Right atrium auricular region (tissue), 2 donors: ENCODE results near the gene VIPR2. TPM values are rescaled to one million over a fixed set of nuclear protein-coding genes. Genes with fewer than 3 reads are reported as not detected.
A peak's percentile ranks its signal among the peaks of the same experiment; 100 is the strongest.

Source experiments
- DNase-seq: peaks from one replicate; pipeline ENCODE4 v3.0.0-alpha.2; 2019; ENCODE audit warnings: low spot score
- H3K27ac ChIP-seq, 2 donors: fragments of 200-600 bp; sonication (generic); 1 replicate in 1 of 2; 2 replicates in 1 of 2; pipeline ENCODE4 v1.5.1; 2016 to 2019
- H3K27me3 ChIP-seq, 2 donors: fragments of 200-600 bp; sonication (generic); one replicate each; pipeline versions ENCODE4 v1.5.1 to v1.6.0; 2017 to 2019
- H3K36me3 ChIP-seq: fragments of 200-600 bp; sonication (generic); one replicate; pipeline ENCODE4 v1.5.1; 2016
- H3K4me1 ChIP-seq, 2 donors: fragments of 200-600 bp; sonication (generic); one replicate each; pipeline versions ENCODE4 v1.5.1 to v1.6.0; 2017 to 2019
- H3K4me3 ChIP-seq, 2 donors: fragments of 200-600 bp; sonication (generic); 1 replicate in 1 of 2; 2 replicates in 1 of 2; pipeline ENCODE4 v1.5.1; 2017 to 2019; ENCODE audit warnings: mild to moderate bottlenecking in 1 of 2, moderate library complexity in 1 of 2
- H3K9me3 ChIP-seq, 2 donors: fragments of 200-600 bp; sonication (generic); one replicate each; pipeline ENCODE4 v1.5.1; 2019
- total RNA-seq, 2 donors: library from RNA; depleted of rRNA; stranded (reverse); fragments of >200 nt; gene quantifications; one replicate each; pipeline ENCODE4 v1.1.0, GENCODE V29; 2016
- TF ChIP-seq, protein P1 (sequence below), 2 donors: fragments of 200-600 bp; sonication (generic); IDR thresholded peaks; one replicate each; pipeline ENCODE4 v1.5.1; 2019; ENCODE audit warnings: antibody characterized with exemption in 2 of 2

The VIPR2 gene
- total RNA-seq, 2 donors from 2014 or later: 3.8 to 13.4 TPM

GRCh38 chr7:159013181-159013690, 131.4 kb downstream of the VIPR2 start:
- Histone ChIP-seq H3K4me3 (no peak overlapping the region), H3K27me3 (no peaks in the 10 kb centered on the region), H3K9me3 (no peaks in the 10 kb centered on the region), H3K27ac (peak overlapping the region; percentile 82 to 87), H3K36me3 (no peaks in the 10 kb centered on the region), H3K4me1 (peaks cover 0 to 39% of the 10 kb centered on the region in 2 donors)
- TF ChIP-seq, protein P1, sequence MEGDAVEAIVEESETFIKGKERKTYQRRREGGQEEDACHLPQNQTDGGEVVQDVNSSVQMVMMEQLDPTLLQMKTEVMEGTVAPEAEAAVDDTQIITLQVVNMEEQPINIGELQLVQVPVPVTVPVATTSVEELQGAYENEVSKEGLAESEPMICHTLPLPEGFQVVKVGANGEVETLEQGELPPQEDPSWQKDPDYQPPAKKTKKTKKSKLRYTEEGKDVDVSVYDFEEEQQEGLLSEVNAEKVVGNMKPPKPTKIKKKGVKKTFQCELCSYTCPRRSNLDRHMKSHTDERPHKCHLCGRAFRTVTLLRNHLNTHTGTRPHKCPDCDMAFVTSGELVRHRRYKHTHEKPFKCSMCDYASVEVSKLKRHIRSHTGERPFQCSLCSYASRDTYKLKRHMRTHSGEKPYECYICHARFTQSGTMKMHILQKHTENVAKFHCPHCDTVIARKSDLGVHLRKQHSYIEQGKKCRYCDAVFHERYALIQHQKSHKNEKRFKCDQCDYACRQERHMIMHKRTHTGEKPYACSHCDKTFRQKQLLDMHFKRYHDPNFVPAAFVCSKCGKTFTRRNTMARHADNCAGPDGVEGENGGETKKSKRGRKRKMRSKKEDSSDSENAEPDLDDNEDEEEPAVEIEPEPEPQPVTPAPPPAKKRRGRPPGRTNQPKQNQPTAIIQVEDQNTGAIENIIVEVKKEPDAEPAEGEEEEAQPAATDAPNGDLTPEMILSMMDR (IDR thresholded peaks at IDR 0.05): no peak
- DNase-seq: no peak

- Histone ChIP-seq H3K4me3 (no peak overlapping the region), H3K4me1 (peaks cover 0 to 39% of the 10 kb centered on the region in 2 donors), H3K36me3 (no peaks in the 10 kb centered on the region), H3K27me3 (no peaks in the 10 kb centered on the region), H3K9me3 (no peaks in the 10 kb centered on the region), H3K27ac (peak overlapping the region; percentile 82 to 87)
- no peak for DNase-seq
- TF ChIP-seq, protein P1 (IDR thresholded peaks at IDR 0.05): no peak
Observed at GRCh38 chr7:159012353-159013069, 132.2 kb downstream of the VIPR2 start.

DNA sequence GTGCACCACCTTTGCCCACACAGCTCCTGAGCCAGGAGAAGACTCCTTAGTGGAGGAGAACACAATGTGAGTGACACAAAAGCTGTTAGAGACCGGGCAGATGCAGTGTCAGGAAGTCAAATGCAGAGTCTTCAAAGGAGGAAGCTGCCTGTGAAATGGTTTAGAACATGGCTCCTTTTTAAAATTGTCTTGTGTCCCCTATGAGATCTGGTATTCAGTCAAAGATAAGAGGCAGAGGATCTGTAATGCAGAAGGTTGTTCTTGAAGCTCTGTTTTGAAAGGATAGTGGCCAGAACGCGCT, 133.0 kb downstream of the VIPR2 start:
- H3K4me3 ChIP-seq: no peak overlapping the region
- no peak overlapping the region for H3K27ac ChIP-seq
- TF ChIP-seq, protein P1 (IDR thresholded peaks at IDR 0.05): no peak
- no peaks in the 10 kb centered on the region for H3K27me3 ChIP-seq
- DNase-seq: no peak
- peaks cover 0 to 39% of the 10 kb centered on the region in 2 donors for H3K4me1 ChIP-seq
- no peaks in the 10 kb centered on the region for H3K36me3 ChIP-seq
- H3K9me3 ChIP-seq: no peaks in the 10 kb centered on the region

- H3K9me3 ChIP-seq: no peaks in the 10 kb centered on the region
- no peaks in the 10 kb centered on the region for H3K36me3 ChIP-seq
- no peak overlapping the region for H3K4me3 ChIP-seq
- no peak for DNase-seq
- peaks cover 0 to 38% of the 10 kb centered on the region in 2 donors for H3K4me1 ChIP-seq
- peak overlapping the region in 1 of 2 donors; percentile 1 for H3K27ac ChIP-seq
- no peaks in the 10 kb centered on the region for H3K27me3 ChIP-seq
- TF ChIP-seq, protein P1 (IDR thresholded peaks at IDR 0.05): no peak
Observed at GRCh38 chr7:159010937-159011721, 133.5 kb downstream of the VIPR2 start.

GRCh38 chr7:159010411-159010810, 134.3 kb downstream of the VIPR2 start:
- Histone ChIP-seq H3K27ac (no peak overlapping the region), H3K4me3 (no peak overlapping the region), H3K9me3 (no peaks in the 10 kb centered on the region), H3K36me3 (no peaks in the 10 kb centered on the region), H3K4me1 (peaks cover 0 to 31% of the 10 kb centered on the region in 2 donors), H3K27me3 (no peaks in the 10 kb centered on the region)
- DNase-seq: no peak
- TF ChIP-seq, protein P1 (IDR thresholded peaks at IDR 0.05): no peak
